Mammary epithelial cell (primary cell): Measurements from ENCODE around the gene ZNF487.

ENCODE experiments used
- EZH2 ChIP-seq: IDR thresholded peaks from 2 replicates; pipeline ENCODE4 v1.6.1; 2012; ENCODE audit warnings: low read length, inconsistent platforms, borderline replicate concordance
- TF ChIP-seq, protein P1 (sequence below), 2 donors: IDR thresholded peaks in 1 of 2; conservative IDR thresholded peaks in 1 of 2; 2 replicates each; pipeline ENCODE4 v1.5.1; 2011 to 2012; ENCODE audit warnings: inconsistent platforms in 2 of 2, low read length in 2 of 2, mild to moderate bottlenecking in 2 of 2, control low read depth in 1 of 2, low read depth in 1 of 2; ENCODE audit not compliant: insufficient read depth in 1 of 2; ENCODE audit errors: extremely low read depth in 1 of 2

DNA sequence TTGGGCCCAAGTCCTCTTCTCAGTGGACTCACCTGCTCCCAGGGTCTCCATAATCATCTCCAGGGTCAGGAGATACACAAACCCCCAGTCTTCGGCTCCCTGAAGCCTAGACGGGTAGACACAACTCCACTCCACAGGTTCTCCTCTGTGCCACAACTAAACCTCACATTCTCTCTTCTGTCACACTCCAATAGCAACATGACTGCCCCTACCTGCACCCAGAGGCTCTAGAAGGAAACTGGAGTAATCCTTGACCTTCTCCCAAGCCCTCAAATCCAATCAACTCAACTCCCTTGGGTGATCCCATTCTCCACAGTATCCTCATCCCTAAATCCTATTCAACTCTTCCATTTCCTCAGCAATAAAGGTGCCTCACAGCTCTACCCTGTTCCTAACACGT is 44.2 kb upstream of the ZNF487 start:
- TF ChIP-seq, protein P1, sequence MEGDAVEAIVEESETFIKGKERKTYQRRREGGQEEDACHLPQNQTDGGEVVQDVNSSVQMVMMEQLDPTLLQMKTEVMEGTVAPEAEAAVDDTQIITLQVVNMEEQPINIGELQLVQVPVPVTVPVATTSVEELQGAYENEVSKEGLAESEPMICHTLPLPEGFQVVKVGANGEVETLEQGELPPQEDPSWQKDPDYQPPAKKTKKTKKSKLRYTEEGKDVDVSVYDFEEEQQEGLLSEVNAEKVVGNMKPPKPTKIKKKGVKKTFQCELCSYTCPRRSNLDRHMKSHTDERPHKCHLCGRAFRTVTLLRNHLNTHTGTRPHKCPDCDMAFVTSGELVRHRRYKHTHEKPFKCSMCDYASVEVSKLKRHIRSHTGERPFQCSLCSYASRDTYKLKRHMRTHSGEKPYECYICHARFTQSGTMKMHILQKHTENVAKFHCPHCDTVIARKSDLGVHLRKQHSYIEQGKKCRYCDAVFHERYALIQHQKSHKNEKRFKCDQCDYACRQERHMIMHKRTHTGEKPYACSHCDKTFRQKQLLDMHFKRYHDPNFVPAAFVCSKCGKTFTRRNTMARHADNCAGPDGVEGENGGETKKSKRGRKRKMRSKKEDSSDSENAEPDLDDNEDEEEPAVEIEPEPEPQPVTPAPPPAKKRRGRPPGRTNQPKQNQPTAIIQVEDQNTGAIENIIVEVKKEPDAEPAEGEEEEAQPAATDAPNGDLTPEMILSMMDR (conservative IDR thresholded peaks at IDR 0.05 in 1 of 2, IDR thresholded peaks at IDR 0.05 in 1 of 2; ENCODE audit: extremely low read depth in 1 of 2, insufficient read depth in 1 of 2, low read depth in 1 of 2, low read length in 2 of 2): no peak
- TF ChIP-seq EZH2: no peak
